GM18873 (cell line): ENCODE results near the gene ST8SIA5.

Experiments
- ATAC-seq: cut with Tn5 transposase; IDR thresholded peaks from one replicate; pipeline ENCODE4 v1.9.1; 2021; ENCODE audit warnings: mild to moderate bottlenecking, moderate library complexity, moderate number of reproducible peaks; ENCODE audit not compliant: unreplicated experiment, low FRiP score

ST8SIA5 gene

DNA sequence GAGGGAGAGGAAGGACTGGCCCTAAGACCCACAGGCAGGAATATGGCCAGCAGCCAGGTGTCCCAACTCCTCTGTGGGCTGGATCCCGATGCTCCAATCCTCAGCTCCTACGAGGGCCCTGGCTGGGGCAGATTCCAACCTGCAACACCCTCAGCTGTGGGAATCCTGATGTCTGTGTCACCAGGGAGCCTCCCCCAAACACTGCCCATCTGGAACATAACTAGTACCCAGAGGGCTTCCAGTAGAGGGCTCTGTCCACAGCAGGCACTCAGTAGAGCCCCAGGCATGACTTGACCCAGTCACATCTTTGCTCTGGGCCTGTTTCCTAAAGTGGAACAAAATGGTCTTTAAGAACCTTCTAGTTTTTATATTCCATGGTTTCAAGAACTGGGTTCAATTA, 79.2 kb downstream of the ST8SIA5 start:
- ATAC-seq = no peak

DNA sequence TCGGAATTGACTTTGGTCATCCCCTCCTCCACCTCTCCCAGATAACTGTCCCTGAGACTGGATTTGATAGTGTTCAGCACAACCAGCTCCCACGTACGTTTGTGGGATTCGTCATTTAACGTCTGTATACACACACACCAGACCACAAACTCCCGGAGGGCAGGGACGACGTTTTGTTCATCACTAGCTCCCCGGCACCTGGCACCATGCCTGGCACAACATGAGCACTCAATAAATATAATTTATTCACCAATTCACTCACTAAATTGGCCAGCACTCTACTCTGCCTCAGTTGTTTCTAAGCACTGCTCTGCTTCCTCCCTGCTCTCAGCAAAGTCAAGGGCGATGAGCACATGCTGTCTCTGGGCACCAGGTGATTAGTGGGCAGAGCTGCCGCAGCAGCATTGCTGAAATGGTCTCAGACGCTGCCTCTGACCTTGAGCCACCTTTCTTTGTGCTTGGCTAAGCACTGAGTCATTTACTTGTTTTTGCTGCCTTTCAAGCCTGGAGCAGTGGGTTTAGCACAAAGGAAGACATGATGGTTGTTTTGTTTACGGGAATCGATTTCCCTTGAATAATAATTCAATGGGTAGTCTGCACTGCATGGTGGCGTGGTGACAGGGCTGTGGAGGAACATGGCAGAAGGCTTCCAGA, 80.5 kb downstream of the ST8SIA5 start:
- ATAC-seq = no peak

DNA sequence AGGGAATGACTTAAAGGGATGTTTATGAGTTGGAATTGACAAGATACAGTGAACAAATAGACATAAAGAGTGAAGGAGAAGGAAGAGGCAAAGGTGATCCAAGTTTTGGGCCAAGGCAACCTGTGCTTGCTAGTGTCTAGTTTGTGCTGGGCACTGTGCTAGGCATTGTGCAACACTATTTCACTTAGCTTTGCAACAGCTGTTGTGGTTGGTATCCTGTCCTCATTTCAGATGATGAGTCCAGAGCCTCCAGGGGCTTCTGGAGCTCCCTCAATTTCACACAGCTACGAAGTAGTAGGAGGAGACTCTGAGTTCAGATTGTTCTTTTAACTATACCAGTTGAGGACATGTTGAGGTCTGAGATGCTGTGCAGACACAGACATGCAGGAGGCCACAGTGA, 81.7 kb downstream of the ST8SIA5 start:
- ATAC-seq = no peak

DNA sequence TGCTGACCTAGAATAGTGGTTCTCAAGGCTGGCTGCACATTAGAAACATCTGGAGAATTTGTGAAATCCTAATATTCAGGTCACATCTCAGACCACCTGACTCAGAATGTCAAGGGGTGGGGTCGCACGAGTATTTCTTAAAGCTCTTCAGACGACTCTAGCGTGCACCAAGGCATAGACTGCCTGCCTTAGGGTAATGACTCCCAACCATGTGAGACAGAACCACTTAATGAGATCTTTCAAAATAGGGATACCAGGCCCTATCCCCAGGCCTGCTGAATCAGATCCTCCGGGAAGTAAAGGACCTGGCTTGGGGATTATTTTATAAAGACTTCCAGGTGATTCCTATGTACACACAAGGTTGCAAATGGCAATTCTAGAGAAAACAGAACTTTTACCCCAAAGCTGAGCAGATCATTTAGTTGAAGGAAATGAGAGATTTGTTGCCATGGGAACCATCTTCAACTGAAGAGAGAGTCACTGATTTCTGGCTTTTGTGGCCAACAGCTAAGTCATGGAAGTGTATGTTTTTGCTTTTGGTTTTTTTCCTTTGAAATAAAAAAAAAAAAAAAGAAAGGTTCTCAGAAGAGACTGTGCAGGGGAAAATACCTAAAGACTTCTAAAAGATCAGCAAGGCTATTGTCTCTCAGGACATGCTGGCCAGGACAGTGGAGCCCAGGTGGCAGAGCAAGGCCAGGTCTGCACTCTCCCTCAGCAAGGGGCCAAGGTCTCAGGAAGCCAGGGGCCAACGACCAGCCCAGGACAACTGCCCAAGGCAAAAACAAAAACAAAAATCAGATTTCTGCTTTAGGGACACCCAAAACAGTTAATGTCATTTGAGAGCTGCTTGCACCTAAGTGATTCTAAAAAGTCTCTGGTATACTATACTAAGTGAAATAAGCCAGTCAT, 84.5 kb downstream of the ST8SIA5 start:
- ATAC-seq = no peak

DNA sequence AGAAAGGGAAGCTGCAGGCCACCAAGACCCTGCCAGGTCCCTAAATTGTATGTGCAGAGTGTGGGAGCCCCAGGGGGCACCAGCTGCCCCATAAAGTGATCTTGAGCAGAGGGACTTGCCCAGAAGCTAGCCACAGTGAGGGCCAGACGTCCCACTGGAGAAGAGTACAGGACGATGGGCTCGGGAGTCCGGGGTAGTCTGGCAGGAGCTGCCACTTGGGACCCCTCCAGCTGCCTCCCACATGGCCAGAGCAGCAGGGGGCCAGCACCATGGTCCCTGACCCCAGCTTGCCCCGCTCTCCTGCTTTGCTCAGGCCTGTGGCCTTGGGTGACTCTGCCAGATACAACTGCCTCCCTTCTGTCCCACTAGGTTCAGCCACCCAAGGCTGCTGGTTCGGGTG, 88.2 kb downstream of the ST8SIA5 start:
- ATAC-seq = no peak

DNA sequence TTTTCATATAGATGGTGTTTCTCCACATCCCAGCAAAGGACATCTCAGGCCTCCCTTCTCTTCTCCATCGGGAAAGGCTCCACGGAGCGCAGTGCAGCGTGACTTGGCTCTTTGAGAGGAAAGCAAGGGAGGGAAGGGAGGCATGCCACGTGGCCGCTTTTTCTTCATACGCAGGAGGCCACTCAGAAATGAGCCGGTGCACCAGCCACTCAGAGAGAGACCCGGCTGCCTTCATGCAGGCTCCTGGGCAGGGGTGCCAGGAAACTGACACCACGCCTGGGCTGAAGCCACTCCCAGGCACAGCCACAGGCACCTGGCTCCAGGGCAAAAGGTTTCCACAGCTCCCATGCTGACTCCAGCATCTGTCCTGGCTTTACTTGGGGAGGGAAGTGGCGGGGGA, 88.7 kb downstream of the ST8SIA5 start:
- no peak for ATAC-seq

DNA sequence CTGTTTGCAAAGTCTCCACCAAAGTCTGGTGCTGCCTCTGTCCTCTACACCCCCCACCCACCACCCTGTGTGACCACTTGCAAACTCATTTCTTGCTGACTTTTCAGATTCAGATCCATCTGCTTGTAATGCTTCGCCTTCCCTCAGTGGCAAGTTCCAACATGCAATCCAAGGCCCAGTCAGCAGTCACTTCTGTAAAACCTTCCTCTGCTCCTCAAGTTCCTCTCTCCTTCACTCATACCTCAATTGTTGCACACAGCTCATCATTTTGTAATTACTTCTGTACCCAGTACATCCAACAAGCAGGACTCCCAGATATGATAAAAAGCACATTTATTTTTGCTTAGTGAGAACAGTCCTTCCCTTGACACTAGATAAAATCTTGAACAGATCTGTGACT, 93.3 kb downstream of the ST8SIA5 start:
- no peak for ATAC-seq

DNA sequence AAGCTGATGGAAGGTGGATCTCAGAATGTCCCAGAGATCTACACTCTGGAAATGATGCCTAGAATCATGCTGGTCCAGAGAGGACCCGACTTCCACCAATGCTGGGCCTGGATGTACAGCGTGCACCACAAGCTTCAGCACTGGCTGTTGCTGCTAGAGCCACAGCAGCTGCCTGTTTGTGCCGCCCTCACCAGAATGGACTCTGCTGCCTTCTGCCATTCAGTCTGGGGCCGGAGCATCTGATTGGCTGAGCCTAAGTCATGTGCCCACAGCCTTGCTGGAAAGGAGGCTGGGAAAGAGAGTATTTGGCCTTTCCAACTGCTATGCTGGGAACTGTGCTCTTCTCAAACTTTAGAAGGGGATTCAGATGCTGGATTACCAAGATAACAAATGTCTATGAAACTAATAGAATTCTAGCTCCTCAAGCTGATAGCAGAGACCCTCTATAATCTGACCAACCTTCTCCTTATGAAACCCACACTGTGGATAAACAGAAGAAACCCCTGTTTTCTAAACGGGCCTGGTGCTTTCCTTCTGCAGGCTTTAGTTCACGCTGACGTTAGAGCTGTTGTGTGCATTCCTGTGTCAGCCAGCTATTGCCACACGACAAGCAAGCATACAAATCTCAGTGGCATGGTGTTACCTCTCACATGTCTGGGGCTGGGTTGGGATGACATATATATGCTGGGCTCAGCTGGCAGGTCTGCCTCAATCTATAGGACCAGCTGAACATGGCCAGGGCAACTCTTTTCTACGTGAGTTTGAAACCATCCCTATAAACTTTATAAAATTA, 95.7 kb downstream of the ST8SIA5 start:
- ATAC-seq = no peak

DNA sequence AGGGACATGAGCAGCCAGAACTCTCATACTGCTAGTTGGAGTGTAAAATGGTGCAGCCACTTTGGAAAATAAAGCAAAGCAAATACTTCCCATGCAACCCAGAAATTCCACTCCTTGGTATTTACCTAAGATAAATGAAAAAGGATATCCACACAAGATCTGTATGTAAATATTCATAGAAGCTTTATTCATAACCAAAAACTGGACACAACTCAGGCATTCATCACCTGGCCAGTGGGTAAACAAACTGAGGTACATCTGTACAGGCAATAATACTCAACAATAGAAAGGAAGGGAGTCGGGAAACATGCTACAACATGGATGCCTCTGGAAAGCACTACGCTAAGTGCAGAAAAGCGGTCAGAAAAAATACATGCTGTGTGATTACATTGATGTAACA, 97.4 kb downstream of the ST8SIA5 start:
- ATAC-seq = no peak

DNA sequence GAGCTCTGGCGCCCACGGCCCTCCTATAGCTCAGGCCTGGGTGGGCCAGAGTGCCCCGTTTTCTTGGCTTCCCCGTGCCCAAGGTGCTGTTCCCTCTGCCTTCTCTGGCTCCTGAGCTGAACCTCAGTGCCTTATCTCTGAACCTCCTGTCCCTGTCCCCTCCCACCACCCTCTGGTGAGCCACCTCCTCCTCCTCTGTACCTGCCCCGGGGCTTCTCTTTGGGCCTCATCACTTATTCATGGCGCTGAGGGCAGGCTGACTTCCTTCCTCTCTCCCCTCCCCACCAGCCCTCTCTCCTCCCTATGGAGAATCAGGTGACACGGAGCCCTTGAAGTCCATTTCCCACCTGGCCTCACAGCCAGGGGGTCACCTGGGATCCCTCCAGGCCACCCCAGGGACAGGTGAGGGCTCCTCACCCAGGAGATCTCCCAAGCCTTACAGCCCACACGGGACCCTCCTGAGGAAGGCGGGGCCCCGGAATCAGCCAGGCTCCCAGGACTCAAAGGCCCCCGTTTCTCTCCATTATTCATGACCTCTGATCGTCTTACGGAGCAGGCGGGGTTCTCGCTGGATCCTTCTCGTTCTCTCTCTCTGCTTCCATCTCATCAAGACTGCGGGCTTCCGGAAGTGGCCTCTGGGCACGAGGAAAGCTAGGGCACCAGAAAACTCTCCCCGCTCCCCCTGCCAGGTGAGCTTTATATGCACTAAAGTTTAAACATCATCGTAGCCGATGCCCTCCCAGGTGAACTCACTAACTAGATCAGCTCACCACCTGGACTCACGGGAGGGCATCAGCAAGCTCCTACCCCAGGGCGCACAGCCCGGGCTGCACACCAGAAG, 99.5 kb downstream of the ST8SIA5 start, which contains the start of gene LOXHD1:
Gene LOXHD1 (minus strand): TSS at position 106 of the 841 bp plus-strand sequence. CDS start 187 bp downstream, outside the sequence.
- no peak for ATAC-seq

DNA sequence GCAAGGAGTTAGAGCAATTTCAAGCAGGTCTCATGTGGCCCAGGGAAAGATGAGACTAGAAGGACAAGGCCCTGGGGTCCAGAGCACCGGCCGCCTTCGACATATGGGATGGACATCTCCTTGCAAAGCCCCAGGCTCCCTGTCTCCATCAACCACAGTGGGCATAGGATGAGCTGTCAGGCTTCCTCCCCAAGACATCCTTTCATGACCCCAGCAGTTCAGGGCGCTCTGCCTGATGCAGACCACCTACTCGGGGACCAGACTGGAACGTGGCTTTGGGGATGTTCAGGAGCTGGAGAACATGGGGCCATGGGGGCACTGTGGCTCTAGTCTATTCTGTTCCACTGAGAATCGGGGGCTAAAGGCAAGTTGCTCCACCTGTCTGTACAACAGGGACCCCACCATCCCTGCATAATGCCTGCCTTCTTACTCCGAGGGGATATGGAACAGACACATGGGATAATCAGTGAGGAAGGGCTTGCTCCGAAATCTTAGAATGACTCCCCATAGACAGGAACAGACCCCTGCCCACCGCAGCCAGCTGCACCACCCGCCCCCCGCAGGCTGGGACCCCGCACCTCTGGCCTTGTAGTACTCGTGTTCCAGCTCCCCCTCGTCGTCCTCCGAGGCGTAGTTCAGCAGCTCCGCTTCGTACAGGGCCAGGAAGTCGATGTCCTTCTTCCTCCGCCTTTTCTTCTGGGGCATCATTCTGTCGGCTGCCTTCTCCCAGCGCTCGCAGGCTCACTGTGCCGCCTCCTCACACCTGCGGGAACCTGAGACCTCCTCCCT, 100.3 kb downstream of the ST8SIA5 start:
- no peak for ATAC-seq

DNA sequence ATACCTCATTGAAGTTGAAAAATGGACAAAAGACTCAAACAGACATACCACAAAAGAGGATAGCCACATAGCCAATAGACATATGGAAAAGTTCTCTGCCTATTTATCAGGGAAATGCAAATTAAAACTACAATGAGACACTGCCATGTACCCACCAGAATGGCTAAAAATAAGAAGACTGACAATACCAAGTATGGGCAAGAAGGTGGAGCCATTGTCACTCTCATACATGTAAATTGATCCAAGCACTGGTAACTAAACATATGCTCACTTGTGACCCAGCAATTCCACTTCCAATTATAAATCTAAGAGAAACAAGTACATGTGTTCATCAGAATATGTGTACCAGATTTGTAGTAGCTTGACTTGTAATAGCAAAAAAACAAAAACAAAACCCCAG, 104.5 kb downstream of the ST8SIA5 start:
- ATAC-seq = no peak

DNA sequence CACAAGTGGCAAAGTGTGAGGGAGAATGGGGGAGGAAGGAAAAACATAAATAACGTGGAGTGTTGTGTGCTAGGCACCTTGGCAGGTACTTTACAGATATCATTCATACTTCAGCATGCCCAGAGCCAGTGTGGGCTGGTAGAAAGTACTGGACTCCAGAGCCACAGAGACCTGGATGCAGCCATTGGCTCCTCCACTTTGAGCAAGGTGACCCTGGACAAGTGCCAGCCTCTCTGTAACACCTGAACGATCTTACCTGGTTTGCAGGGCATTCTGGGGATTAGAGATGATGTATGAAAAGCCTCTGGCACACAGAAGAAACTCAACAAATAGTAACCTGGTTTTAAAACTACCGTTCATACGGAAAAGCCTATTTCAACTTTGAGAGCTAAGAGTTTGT, 106.2 kb downstream of the ST8SIA5 start:
- no peak for ATAC-seq

DNA sequence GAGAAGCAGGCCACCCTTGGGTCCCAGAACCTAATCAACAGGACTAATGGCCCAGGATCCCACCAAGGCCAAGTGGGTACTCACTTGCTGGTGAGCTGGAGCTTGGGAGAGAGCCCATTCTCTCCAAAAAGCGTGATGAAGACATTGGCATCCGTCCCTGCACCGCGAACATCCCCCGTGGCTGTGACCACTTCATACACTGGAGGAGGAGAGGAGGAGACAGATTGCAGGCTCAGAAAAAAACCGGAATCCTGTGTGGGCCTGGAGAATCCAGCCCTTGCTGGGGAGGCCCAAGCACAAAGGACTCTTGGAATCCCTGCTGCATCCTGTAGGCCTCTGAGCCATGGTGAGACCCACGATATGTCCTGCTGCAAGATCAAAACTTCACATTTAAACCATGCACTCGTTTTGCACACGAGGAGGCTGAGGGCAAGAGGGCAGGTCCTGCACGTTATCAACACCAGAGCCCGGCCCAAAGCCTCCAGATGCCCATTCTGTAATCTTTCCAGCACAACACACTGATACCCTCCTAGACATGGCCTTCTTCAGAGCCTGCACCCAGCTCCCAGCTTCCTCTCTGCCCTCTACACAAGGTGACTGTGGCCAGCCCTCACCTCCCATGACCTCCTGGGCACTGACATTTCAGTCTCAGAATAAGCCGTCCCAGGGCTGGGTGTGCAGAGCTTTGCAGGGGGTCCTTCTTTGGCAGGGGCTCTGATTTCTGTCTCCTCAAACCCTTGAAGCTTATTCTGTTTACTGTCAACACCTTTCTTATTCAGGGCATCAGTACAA, 107.6 kb downstream of the ST8SIA5 start:
- no peak for ATAC-seq

DNA sequence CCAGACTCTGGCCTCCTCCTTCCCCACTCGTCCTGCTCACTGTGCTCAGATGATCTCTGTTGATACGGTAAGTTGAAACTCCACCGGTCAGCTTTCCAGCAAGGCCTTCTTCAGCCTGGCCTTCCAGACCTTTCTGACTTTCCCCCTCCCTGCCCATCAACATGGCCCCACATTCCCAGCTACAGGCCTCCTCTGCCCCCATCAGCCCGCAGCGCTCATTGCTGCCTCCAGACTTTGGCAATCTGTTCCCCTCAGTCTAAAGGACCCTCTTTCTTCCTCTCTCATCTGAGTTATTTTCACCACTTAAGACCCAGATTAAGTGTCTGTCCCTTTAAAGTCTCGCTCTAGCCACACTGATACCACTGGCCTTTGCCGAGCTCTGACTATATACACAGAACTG, 110.4 kb downstream of the ST8SIA5 start:
- ATAC-seq = no peak

DNA sequence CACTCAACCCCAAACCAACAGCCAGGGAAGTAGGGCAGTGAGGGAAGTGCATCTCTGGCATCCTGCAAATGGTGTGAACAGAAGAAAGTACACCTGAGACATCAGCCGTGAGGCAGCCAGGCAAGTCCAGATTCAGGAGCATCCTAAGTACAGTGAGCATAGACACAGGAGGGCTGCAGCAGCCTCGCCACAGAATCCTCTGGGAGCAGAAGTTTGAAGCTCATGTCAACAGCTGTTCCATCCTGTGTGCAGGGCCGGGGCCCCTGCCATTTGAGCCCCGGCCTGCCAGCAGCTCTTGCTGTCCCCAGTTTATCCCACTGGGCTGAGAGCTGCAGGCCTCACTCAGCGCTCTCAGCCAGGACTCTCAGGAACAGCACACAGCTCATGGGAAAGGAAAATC, 114.3 kb downstream of the ST8SIA5 start:
- ATAC-seq = no peak

DNA sequence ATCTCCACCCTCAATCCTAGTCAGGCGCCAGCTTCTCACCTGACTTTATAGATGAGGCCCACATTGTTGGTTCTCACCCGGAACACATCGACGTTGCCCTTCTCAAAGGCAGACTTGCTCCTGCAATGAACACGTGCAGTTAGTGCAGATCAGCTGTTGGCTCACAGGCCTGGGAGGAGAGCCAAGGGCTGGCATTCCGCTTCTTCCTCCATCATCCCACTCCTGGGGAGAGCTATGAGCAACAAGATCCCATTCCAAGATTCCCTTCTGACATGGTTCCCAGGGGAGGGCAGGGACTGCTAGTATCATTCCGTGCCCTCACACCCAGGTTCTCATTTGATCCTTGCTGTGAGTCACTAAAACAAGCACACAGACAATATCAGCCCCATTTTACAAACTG, 114.9 kb downstream of the ST8SIA5 start:
- no peak for ATAC-seq

DNA sequence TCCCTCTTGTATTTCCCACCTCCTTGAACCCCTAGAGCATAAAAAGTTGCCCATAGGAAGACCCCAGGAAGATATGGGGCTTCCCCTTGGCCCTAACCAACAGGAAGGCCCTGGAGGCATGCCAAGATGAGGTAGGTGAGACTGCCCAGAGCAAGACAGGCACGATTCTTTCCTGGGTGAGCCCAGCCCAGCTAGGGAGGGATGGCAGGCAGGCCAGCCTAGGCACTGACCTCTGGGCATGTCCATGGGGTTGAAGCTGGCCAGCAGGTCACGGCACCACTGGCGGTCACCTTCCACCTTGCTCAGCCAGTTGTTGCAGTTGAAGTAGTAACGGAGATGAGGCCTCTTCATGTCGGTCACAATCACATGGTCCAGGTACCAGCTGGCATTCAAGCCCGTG, 117.5 kb downstream of the ST8SIA5 start:
- ATAC-seq = no peak
